ENCODE data around the gene BCKDHB.

DNA sequence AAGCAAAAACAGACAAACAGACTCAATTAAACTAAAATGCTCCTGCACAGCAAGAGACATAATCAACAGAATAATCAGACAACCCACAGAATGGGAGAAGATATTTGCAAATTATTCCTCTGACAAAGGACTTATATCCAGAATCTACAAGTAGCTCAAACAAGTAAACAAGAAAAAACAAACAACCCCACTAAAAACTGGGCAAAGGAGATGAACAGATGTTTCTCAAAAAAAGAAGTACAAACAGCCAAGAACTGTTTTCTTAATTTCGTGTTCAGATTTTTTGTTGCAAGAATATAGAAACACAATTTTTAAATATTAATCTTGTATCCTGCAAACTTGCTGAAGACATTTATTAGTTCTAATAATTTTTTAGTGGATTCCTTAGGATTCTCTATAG is 274.1 kb downstream of the BCKDHB start:
- TF ChIP-seq EZH2 (IDR thresholded peaks at IDR 0.05; ENCODE audit: low read depth, unreplicated experiment) (no peak), POLR2AphosphoS5 (IDR thresholded peaks at IDR 0.05; ENCODE audit: low read depth) (no peak), EZH2phosphoT487 (IDR thresholded peaks at IDR 0.05; ENCODE audit: unreplicated experiment) (no peak), STAT1 (IDR thresholded peaks at IDR 0.05; ENCODE audit: unreplicated experiment) (no peak), CREB1 (CRISPR knock-in tag; IDR thresholded peaks at IDR 0.05; ENCODE audit: low read depth) (no peak), ZNF114 (CRISPR knock-in tag; IDR thresholded peaks at IDR 0.05) (no peak)
- TF ChIP-seq, protein P1, sequence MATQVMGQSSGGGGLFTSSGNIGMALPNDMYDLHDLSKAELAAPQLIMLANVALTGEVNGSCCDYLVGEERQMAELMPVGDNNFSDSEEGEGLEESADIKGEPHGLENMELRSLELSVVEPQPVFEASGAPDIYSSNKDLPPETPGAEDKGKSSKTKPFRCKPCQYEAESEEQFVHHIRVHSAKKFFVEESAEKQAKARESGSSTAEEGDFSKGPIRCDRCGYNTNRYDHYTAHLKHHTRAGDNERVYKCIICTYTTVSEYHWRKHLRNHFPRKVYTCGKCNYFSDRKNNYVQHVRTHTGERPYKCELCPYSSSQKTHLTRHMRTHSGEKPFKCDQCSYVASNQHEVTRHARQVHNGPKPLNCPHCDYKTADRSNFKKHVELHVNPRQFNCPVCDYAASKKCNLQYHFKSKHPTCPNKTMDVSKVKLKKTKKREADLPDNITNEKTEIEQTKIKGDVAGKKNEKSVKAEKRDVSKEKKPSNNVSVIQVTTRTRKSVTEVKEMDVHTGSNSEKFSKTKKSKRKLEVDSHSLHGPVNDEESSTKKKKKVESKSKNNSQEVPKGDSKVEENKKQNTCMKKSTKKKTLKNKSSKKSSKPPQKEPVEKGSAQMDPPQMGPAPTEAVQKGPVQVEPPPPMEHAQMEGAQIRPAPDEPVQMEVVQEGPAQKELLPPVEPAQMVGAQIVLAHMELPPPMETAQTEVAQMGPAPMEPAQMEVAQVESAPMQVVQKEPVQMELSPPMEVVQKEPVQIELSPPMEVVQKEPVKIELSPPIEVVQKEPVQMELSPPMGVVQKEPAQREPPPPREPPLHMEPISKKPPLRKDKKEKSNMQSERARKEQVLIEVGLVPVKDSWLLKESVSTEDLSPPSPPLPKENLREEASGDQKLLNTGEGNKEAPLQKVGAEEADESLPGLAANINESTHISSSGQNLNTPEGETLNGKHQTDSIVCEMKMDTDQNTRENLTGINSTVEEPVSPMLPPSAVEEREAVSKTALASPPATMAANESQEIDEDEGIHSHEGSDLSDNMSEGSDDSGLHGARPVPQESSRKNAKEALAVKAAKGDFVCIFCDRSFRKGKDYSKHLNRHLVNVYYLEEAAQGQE (IDR thresholded peaks at IDR 0.05; ENCODE audit: unreplicated experiment), result no peak
- TF ChIP-seq, protein P2, sequence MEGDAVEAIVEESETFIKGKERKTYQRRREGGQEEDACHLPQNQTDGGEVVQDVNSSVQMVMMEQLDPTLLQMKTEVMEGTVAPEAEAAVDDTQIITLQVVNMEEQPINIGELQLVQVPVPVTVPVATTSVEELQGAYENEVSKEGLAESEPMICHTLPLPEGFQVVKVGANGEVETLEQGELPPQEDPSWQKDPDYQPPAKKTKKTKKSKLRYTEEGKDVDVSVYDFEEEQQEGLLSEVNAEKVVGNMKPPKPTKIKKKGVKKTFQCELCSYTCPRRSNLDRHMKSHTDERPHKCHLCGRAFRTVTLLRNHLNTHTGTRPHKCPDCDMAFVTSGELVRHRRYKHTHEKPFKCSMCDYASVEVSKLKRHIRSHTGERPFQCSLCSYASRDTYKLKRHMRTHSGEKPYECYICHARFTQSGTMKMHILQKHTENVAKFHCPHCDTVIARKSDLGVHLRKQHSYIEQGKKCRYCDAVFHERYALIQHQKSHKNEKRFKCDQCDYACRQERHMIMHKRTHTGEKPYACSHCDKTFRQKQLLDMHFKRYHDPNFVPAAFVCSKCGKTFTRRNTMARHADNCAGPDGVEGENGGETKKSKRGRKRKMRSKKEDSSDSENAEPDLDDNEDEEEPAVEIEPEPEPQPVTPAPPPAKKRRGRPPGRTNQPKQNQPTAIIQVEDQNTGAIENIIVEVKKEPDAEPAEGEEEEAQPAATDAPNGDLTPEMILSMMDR (conservative IDR thresholded peaks at IDR 0.05; ENCODE audit: low read depth in 2 of 2), result no peak
- TF ChIP-seq, protein P3, sequence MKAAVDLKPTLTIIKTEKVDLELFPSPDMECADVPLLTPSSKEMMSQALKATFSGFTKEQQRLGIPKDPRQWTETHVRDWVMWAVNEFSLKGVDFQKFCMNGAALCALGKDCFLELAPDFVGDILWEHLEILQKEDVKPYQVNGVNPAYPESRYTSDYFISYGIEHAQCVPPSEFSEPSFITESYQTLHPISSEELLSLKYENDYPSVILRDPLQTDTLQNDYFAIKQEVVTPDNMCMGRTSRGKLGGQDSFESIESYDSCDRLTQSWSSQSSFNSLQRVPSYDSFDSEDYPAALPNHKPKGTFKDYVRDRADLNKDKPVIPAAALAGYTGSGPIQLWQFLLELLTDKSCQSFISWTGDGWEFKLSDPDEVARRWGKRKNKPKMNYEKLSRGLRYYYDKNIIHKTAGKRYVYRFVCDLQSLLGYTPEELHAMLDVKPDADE (IDR thresholded peaks at IDR 0.05), result no peak
